Spleen (tissue), 13 donors: ENCODE data around the gene SUPT20HL2. TPM values are rescaled to one million over a fixed set of nuclear protein-coding genes. Genes with fewer than 3 reads are reported as not detected.
"Not testable (repeated sequence)": the region's sequence is repeated elsewhere in the genome, so short reads cannot be mapped to it uniquely, and the experiment has no call there.

ENCODE experiments used
- DNase-seq: peaks from one replicate; pipeline ENCODE4 v3.0.0-alpha.2; 2020
- H3K27ac ChIP-seq, 8 donors: fragments of 200-600 bp; sonication (generic) in 7 of 8; 1 replicate in 4 of 8; 2 replicates in 4 of 8; pipeline versions ENCODE4 v1.5.0 to v1.8.0; 2016 to 2021; ENCODE audit warnings: inconsistent platforms in 4 of 8, mild to moderate bottlenecking in 4 of 8, moderate library complexity in 1 of 8
- H3K27me3 ChIP-seq, 7 donors: fragments of 200-600 bp; sonication (generic) in 6 of 7; replicated peaks in 1 of 7; 1 replicate in 4 of 7; 2 replicates in 3 of 7; pipeline versions ENCODE4 v1.5.0 to v1.8.0; 2016 to 2021; ENCODE audit warnings: inconsistent platforms in 3 of 7, mild to moderate bottlenecking in 1 of 7
- H3K36me3 ChIP-seq, 6 donors: fragments of 200-600 bp; sonication (generic) in 5 of 6; 1 replicate in 4 of 6; 2 replicates in 2 of 6; pipeline versions ENCODE4 v1.5.0 to v1.8.0; 2016 to 2021; ENCODE audit warnings: inconsistent platforms in 2 of 6
- H3K4me1 ChIP-seq, 6 donors: fragments of 200-600 bp; sonication (generic) in 5 of 6; 1 replicate in 3 of 6; 2 replicates in 3 of 6; pipeline versions ENCODE4 v1.5.0 to v1.8.0; 2016 to 2021; ENCODE audit warnings: inconsistent platforms in 3 of 6
- H3K4me3 ChIP-seq, 8 donors: fragments of 200-600 bp; sonication (generic) in 7 of 8; 1 replicate in 4 of 8; 2 replicates in 4 of 8; pipeline versions ENCODE4 v1.5.0 to v1.8.0; 2016 to 2021; ENCODE audit warnings: inconsistent platforms in 4 of 8, mild to moderate bottlenecking in 4 of 8, moderate library complexity in 2 of 8
- H3K9me3 ChIP-seq, 8 donors: fragments of 200-600 bp; sonication (generic) in 7 of 8; 1 replicate in 4 of 8; 2 replicates in 4 of 8; pipeline versions ENCODE4 v1.5.0 to v1.8.0; 2016 to 2021; ENCODE audit warnings: inconsistent platforms in 4 of 8
- CTCF ChIP-seq, 11 experiments: fragments of 200-600 bp in 7 of 11; fragments of 450-650 bp in 4 of 11; sonication (generic) in 4 of 11; IDR thresholded peaks in 8 of 11; conservative IDR thresholded peaks in 3 of 11; 1 replicate in 7 of 11; 2 replicates in 4 of 11; pipeline versions ENCODE4 v1.4.0 to v1.8.0; 2016 to 2021; ENCODE audit warnings: antibody characterized with exemption in 11 of 11, inconsistent platforms in 4 of 11, mild to moderate bottlenecking in 1 of 11
- POLR2A ChIP-seq, 3 donors: fragments of 450-650 bp; IDR thresholded peaks; one replicate each; pipeline ENCODE4 v1.5.1; 2017; ENCODE audit warnings: antibody characterized with exemption in 3 of 3, mild to moderate bottlenecking in 1 of 3
- POLR2AphosphoS5 ChIP-seq, 3 donors: sonication (generic); formaldehyde crosslinking; IDR thresholded peaks; one replicate each; pipeline ENCODE4 v1.5.1; 2017; ENCODE audit warnings: antibody characterized with exemption in 3 of 3
- WGBS, 5 donors: extraction: QIAGEN DNeasy Blood & Tissue Kit in 3 of 5; methylation state at CpG; one replicate each; pipeline versions ENCODE4 v1.1.5 to v1.1.7; 2013 to 2018; 5-methylcytosine and 5-hydroxymethylcytosine counted together
- intact Hi-C: fragments of 100-400 bp; cut with DNase I; formaldehyde crosslinking; loops from one replicate; pipeline ENCODE4 v1.15.0; 2023; ENCODE audit warnings: low total_unique reads
- long read RNA-seq, 2 donors: transcript quantifications; one replicate each; lab custom pipeline, GENCODE V29; 2026
- polyA plus RNA-seq, 3 donors: library from polyadenylated mRNA; stranded (reverse); fragments of 200-250 nt; gene quantifications; one replicate each; pipeline ENCODE4 v1.2.1, GENCODE V29; 2013
- total RNA-seq, 7 donors: library from RNA; depleted of rRNA in 3 of 7; stranded (reverse); fragments of >200 nt in 3 of 7; fragmentation: NEBNext Ultra II Directional in 4 of 7; extraction: Animal tissue kit (Norgen Biotek cat#: 25700) in 4 of 7; gene quantifications; one replicate each; pipeline versions ENCODE4 v1.1.0 to v1.2.1, GENCODE V29; 2016 to 2021
- donor health status: healthy with polysubstance abuse.
- donor health status: DM: no; HTN: no; CAD: no; lungs with moderate emphysema.
- donor health status: DM: no; HTN: no; CAD: no.
- donor health status: Bipolar disorder and iron deficiency.
- donor health status: healthy.
- donor health status: DM: no; HTN: no; CAD: no.
- donor health status: DM: yes; HTN: yes; CAD: no.

The SUPT20HL2 gene
- total RNA-seq (not detected), polyA plus RNA-seq (not detected)
- long read RNA-seq, donor 1, result 0 reads
- long read RNA-seq, donor 2, result 0 reads

- no peak within 1 kb of the TSS for H3K4me3 ChIP-seq
- H3K27ac ChIP-seq, result no peak within 1 kb of the TSS
- intact Hi-C loops, result no loop called here
- DNase-seq, result no peak
- no peaks in the 10 kb centered on the region for H3K27me3 ChIP-seq
- H3K4me1 ChIP-seq, result no peaks in the 10 kb centered on the region
- H3K9me3 ChIP-seq, result no peaks in the 10 kb centered on the region
- no peaks in the 10 kb centered on the region for H3K36me3 ChIP-seq
- TF ChIP-seq POLR2AphosphoS5 (IDR thresholded peaks at IDR 0.05) (no peak), CTCF (IDR thresholded peaks at IDR 0.05 in 8 of 11, conservative IDR thresholded peaks at IDR 0.05 in 3 of 11) (no peak)
- WGBS, 5 donors, result 86 to 97% (median 95%) methylated on average over 38 to 39 of the region's 39 CpGs
Observed at GRCh38 chrX:24314019-24314635, at the start of gene SUPT20HL2. Gene SUPT20HL2 (minus strand): TSS chrX:24314069. CDS start chrX:24313315, 754 bp downstream.

GRCh38 chrX:24362089-24362745 is 48.3 kb upstream of the SUPT20HL2 start:
- H3K4me1 ChIP-seq, DNase-seq, H3K27me3 ChIP-seq, H3K4me3 ChIP-seq, H3K27ac ChIP-seq, H3K36me3 ChIP-seq, intact Hi-C loops, H3K9me3 ChIP-seq: not testable (repeated sequence)
- 86 to 96% (median 94%) methylated on average over 26 to 39 of the region's 41 CpGs for whole genome bisulfite sequencing, 5 donors

- H3K4me3 ChIP-seq, result no peak within 1 kb of the TSS
- no peak for DNase-seq
- no peak within 1 kb of the TSS for H3K27ac ChIP-seq
- TF ChIP-seq CTCF (IDR thresholded peaks at IDR 0.05 in 8 of 11, conservative IDR thresholded peaks at IDR 0.05 in 3 of 11) (no peak), POLR2A (IDR thresholded peaks at IDR 0.05) (no peak)
- intact Hi-C loops, result no loop called here
- WGBS, 5 donors, result 64 to 94% (median 86%) methylated on average over 3 of the region's 3 CpGs
- no peaks in the 10 kb centered on the region for H3K4me1 ChIP-seq
- no peaks in the 10 kb centered on the region for H3K27me3 ChIP-seq
- H3K9me3 ChIP-seq, result peaks cover 0 to 6% (median 0%) of the 10 kb centered on the region in 8 donors
- H3K36me3 ChIP-seq, result no peaks in the 10 kb centered on the region
Observed at GRCh38 chrX:24360272-24360671, 46.4 kb upstream of the SUPT20HL2 start, which contains the start of gene SUPT20HL1. Gene SUPT20HL1 (plus strand): TSS chrX:24360639. CDS start chrX:24362761, 2,122 bp downstream.

GRCh38 chrX:24357106-24357505 is 43.2 kb upstream of the SUPT20HL2 start:
- TF ChIP-seq POLR2AphosphoS5 (IDR thresholded peaks at IDR 0.05) (no peak), CTCF (IDR thresholded peaks at IDR 0.05 in 8 of 11, conservative IDR thresholded peaks at IDR 0.05 in 3 of 11) (no peak), POLR2A (IDR thresholded peaks at IDR 0.05) (no peak)
- DNase-seq, result no peak
- no peaks in the 10 kb centered on the region for H3K4me1 ChIP-seq
- intact Hi-C loops, result no loop called here
- H3K36me3 ChIP-seq, result no peaks in the 10 kb centered on the region
- H3K9me3 ChIP-seq, result peaks cover 0 to 6% (median 0%) of the 10 kb centered on the region in 8 donors
- H3K27me3 ChIP-seq, result no peaks in the 10 kb centered on the region
- no peak overlapping the region for H3K27ac ChIP-seq
- H3K4me3 ChIP-seq, result no peak overlapping the region
